HepG2 (cell line): Measurements from ENCODE around the gene ST3GAL4. TPM values are rescaled to one million over a fixed set of nuclear protein-coding genes. Genes with fewer than 3 reads are reported as not detected.

ENCODE experiments used
- ATAC-seq: fragments of 200-7000 bp; cut with Tn5 transposase; 3 replicates; pipeline ENCODE4 v1.9.1; 2020; ENCODE audit warnings: mild to moderate bottlenecking, moderate library complexity
- BruUV-seq: library from RNA; stranded (reverse); fragments of 400-500 nt; replicated peaks from 2 replicates; lab custom pipeline; 2021; lab: Mats Ljungman, UMichigan
- CTCF ChIA-PET: fragments of 300-600 bp; formaldehyde crosslinking; extraction: SDS; loops from one replicate; lab custom pipeline; 2021; ENCODE audit warnings: low total read pairs, inconsistent platforms, low intra/inter-chr PET ratio; lab: Yijun Ruan, JAX
- POLR2A ChIA-PET: fragments of 350-600 bp; sonication (Branson Sonifier 250); formaldehyde crosslinking; loops from one replicate; lab custom pipeline; 2020; ENCODE audit warnings: antibody characterized with exemption, inconsistent platforms; lab: Yijun Ruan, JAX
- DNase-seq: peaks from one replicate; pipeline ENCODE4 v3.0.0-alpha.2; 2015; ENCODE audit warnings: low spot score
- FAIRE-seq: peaks from 3 replicates; lab custom pipeline; 2011; peaks lifted over from hg19 to GRCh38; lab: Jason Lieb, UNC
- H2AFZ ChIP-seq: one replicate; pipeline ENCODE4 v1.6.1; 2011; ENCODE audit warnings: low read length, inconsistent platforms
- H3K27ac ChIP-seq: fragments of 300-600 bp; 3 replicates; pipeline ENCODE4 v1.8.0; 2011; ENCODE audit warnings: mixed run types, mild to moderate bottlenecking, mixed read lengths, low read length, inconsistent platforms; ENCODE audit not compliant: insufficient read depth; ENCODE audit errors: extremely low read length
- H3K27me3 ChIP-seq, 2 experiments: fragments of 200-600 bp in 1 of 2; 2 replicates in 1 of 2; 3 replicates in 1 of 2; pipeline versions ENCODE4 v1.6.0 to v1.8.0; 2011; ENCODE audit warnings: low read length in 2 of 2, mild to moderate bottlenecking in 2 of 2, moderate library complexity in 2 of 2, inconsistent platforms in 1 of 2; ENCODE audit not compliant: insufficient read depth in 2 of 2, control insufficient read depth in 1 of 2
- H3K36me3 ChIP-seq, 2 experiments: fragments of 200-600 bp in 1 of 2; replicated peaks in 1 of 2; 2 replicates in 1 of 2; 3 replicates in 1 of 2; pipeline versions ENCODE4 v1.5.1 to v1.8.0; 2011; ENCODE audit warnings: low read length in 2 of 2, inconsistent platforms in 1 of 2; ENCODE audit not compliant: insufficient read depth in 2 of 2, control insufficient read depth in 1 of 2
- H3K4me1 ChIP-seq: 2 replicates; pipeline ENCODE4 v1.5.1; 2012; ENCODE audit warnings: low read length, inconsistent platforms; ENCODE audit not compliant: insufficient read depth
- H3K4me2 ChIP-seq: 2 replicates; pipeline ENCODE4 v1.6.0; 2011; ENCODE audit warnings: low read depth, low read length, inconsistent platforms
- H3K4me3 ChIP-seq, 3 experiments: fragments of 200-600 bp in 1 of 3; sonication (generic), shearing (Covaris generic) in 1 of 3; replicated peaks in 1 of 3; 2 replicates each; pipeline ENCODE4 v1.5.1; 2011 to 2016; ENCODE audit warnings: low read length in 3 of 3, inconsistent platforms in 2 of 3, low read depth in 2 of 3, mild to moderate bottlenecking in 2 of 3, control low read depth in 1 of 3, mixed read lengths in 1 of 3; ENCODE audit not compliant: insufficient read depth in 1 of 3
- H3K79me2 ChIP-seq: one replicate; pipeline ENCODE4 v1.6.1; 2011; ENCODE audit warnings: low read length, inconsistent platforms; ENCODE audit not compliant: insufficient read depth
- H3K9ac ChIP-seq: 2 replicates; pipeline ENCODE4 v1.6.0; 2011; ENCODE audit warnings: mild to moderate bottlenecking, low read depth, low read length, inconsistent platforms; ENCODE audit not compliant: insufficient read depth
- H3K9me3 ChIP-seq: 2 replicates; pipeline ENCODE4 v1.5.1; 2012; ENCODE audit warnings: mild to moderate bottlenecking, low read length
- H4K20me1 ChIP-seq: 2 replicates; pipeline ENCODE4 v1.6.0; 2011; ENCODE audit warnings: inconsistent platforms, mild to moderate bottlenecking, low read length, moderate library complexity; ENCODE audit not compliant: insufficient read depth
- ATF7 ChIP-seq, 2 experiments: fragments of 450-650 bp in 1 of 2; sonication (generic) in 1 of 2; formaldehyde crosslinking in 1 of 2; IDR thresholded peaks; 2 replicates each; pipeline versions ENCODE4 v1.4.0 to v1.6.1; 2016 to 2020; ENCODE audit warnings: antibody characterized with exemption in 1 of 2, mild to moderate bottlenecking in 1 of 2, missing genetic modification reagents in 1 of 2
- ZBTB7A ChIP-seq: sonication (generic); formaldehyde crosslinking; IDR thresholded peaks from 2 replicates; pipeline ENCODE4 v1.8.0; 2022; ENCODE audit warnings: mild to moderate bottlenecking, missing genetic modification reagents
- WGBS: methylation state at CpG from one replicate; pipeline ENCODE4 v1.1.6; 2017; ENCODE audit warnings: low lambda C conversion rate; 5-methylcytosine and 5-hydroxymethylcytosine counted together
- in situ Hi-C: cut with HindIII; loops from 2 replicates; pipeline ENCODE4 v1.10.0; 2017; ENCODE audit warnings: low pct_unique_long_range_greater_than_20kb; ENCODE audit not compliant: extremely low pct_ligation_motif_present
- intact Hi-C: fragments of 100-400 bp; cut with micrococcal nuclease; formaldehyde crosslinking; loops from one replicate; pipeline ENCODE4 v1.10.0; 2022; ENCODE audit not compliant: unreplicated experiment
- polyA plus RNA-seq, 8 experiments: library from polyadenylated mRNA; depleted of rRNA in 3 of 8; stranded (reverse) in 7 of 8; unstranded in 1 of 8; fragments of >200 nt; fragmentation: Illumina TruSeq in 4 of 8; extraction: Trizol in 4 of 8; gene quantifications; 2 replicates each; pipeline versions ENCODE4 v1.2.1 to v1.2.3, GENCODE V29; 2011 to 2016; ENCODE audit warnings: low read depth in 4 of 8, missing spikeins in 1 of 8, mixed read lengths in 1 of 8; ENCODE audit not compliant: insufficient read depth in 1 of 8
- total RNA-seq, 5 experiments: library from RNA; depleted of rRNA; stranded (reverse); fragments of >200 nt; fragmentation: Illumina TruSeq; extraction: Trizol; gene quantifications; 2 replicates each; pipeline ENCODE4 v1.2.3, GENCODE V29; 2016; ENCODE audit warnings: low read depth in 1 of 5
- TF ChIP-seq, protein P1 (sequence below): sonication (generic); formaldehyde crosslinking; IDR thresholded peaks from 2 replicates; pipeline ENCODE4 v1.4.0; 2020; ENCODE audit warnings: missing genetic modification reagents
- TF ChIP-seq, protein P2 (sequence below): sonication (generic); formaldehyde crosslinking; IDR thresholded peaks from 2 replicates; pipeline ENCODE4; 2020; ENCODE audit warnings: missing genetic modification reagents, mild to moderate bottlenecking, borderline replicate concordance

The ST3GAL4 gene
- total and polyA plus RNA-seq, 2 of the 13 experiments (the other 11 are each of a cell fraction or from before 2014, with no cell fraction given): 9.1 to 13.3 TPM

DNA sequence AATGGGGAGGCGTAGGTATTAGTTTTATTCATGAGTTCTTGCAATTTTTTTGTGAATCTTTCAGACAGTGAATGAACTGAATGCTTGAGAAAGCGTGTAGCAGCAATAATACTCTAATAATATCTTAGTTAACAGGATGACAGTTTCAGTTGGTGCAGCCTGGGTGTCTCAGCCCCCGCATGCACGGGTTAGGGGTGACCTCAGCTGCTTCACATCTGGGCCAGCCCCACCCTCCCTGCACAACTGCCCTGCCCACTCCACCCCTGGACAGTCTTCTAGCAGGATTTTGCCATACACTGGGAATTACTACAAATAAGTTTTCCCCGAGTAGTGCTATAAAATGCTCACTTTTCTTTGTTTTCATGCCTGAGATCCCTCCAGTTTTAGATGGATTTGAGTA, 83.2 kb downstream of the ST3GAL4 start:
- WGBS: 18% methylated on average over 4 of the region's 5 CpGs
- Histone ChIP-seq H2AFZ (no peak overlapping the region), H3K4me3 (no peak overlapping the region), H4K20me1 (no peaks in the 10 kb centered on the region), H3K9me3 (no peaks in the 10 kb centered on the region), H3K27ac (no peak overlapping the region), H3K36me3 (no peaks in the 10 kb centered on the region), H3K79me2 (no peaks in the 10 kb centered on the region), H3K4me1 (peaks cover 6% of the 10 kb centered on the region; the same call in 1 of the 2 replicates), H3K9ac (no peak overlapping the region), H3K27me3 (peaks cover 0 to 19% of the 10 kb centered on the region in 2 experiments; a peak in 2 of 5 replicates), H3K4me2 (no peak overlapping the region)
- in situ Hi-C loops (loop anchor here (10.0 to 25.0 kb wide), 2 partner anchors 906 to 1724 kb away; no protein-coding TSS in a partner anchor), intact Hi-C loops (no loop called here)
- ChIA-PET CTCF (no interaction called here), POLR2A (no interaction called here)
- no TSS peak for BruUV-seq
- FAIRE-seq (no peak), ATAC-seq (no peak), DNase-seq (no peak)
- TF ChIP-seq, protein P1, sequence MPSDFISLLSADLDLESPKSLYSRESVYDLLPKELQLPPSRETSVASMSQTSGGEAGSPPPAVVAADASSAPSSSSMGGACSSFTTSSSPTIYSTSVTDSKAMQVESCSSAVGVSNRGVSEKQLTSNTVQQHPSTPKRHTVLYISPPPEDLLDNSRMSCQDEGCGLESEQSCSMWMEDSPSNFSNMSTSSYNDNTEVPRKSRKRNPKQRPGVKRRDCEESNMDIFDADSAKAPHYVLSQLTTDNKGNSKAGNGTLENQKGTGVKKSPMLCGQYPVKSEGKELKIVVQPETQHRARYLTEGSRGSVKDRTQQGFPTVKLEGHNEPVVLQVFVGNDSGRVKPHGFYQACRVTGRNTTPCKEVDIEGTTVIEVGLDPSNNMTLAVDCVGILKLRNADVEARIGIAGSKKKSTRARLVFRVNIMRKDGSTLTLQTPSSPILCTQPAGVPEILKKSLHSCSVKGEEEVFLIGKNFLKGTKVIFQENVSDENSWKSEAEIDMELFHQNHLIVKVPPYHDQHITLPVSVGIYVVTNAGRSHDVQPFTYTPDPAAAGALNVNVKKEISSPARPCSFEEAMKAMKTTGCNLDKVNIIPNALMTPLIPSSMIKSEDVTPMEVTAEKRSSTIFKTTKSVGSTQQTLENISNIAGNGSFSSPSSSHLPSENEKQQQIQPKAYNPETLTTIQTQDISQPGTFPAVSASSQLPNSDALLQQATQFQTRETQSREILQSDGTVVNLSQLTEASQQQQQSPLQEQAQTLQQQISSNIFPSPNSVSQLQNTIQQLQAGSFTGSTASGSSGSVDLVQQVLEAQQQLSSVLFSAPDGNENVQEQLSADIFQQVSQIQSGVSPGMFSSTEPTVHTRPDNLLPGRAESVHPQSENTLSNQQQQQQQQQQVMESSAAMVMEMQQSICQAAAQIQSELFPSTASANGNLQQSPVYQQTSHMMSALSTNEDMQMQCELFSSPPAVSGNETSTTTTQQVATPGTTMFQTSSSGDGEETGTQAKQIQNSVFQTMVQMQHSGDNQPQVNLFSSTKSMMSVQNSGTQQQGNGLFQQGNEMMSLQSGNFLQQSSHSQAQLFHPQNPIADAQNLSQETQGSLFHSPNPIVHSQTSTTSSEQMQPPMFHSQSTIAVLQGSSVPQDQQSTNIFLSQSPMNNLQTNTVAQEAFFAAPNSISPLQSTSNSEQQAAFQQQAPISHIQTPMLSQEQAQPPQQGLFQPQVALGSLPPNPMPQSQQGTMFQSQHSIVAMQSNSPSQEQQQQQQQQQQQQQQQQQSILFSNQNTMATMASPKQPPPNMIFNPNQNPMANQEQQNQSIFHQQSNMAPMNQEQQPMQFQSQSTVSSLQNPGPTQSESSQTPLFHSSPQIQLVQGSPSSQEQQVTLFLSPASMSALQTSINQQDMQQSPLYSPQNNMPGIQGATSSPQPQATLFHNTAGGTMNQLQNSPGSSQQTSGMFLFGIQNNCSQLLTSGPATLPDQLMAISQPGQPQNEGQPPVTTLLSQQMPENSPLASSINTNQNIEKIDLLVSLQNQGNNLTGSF: no peak

DNA sequence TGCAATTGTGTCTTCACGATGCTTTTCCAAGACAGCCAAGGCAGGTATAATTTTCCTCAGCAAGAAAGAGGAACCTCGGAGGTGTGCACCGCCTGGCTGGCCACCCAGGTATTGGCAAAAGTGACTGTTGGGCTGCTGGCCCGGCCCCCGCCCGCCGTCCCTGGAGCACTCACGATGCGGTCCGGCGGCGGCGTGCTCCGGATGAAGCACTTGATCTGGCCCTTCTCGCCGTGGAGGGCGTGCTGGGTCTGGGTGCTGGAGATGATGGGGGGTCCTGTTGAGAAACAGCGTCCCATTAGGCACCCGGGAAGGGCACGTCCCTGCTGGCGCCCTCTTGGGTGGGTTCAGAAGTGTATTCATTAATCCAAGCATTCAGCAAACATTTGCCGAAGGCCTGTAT, 84.8 kb downstream of the ST3GAL4 start:
- no peak overlapping the region for H3K4me2 ChIP-seq
- TF ChIP-seq, protein P2, sequence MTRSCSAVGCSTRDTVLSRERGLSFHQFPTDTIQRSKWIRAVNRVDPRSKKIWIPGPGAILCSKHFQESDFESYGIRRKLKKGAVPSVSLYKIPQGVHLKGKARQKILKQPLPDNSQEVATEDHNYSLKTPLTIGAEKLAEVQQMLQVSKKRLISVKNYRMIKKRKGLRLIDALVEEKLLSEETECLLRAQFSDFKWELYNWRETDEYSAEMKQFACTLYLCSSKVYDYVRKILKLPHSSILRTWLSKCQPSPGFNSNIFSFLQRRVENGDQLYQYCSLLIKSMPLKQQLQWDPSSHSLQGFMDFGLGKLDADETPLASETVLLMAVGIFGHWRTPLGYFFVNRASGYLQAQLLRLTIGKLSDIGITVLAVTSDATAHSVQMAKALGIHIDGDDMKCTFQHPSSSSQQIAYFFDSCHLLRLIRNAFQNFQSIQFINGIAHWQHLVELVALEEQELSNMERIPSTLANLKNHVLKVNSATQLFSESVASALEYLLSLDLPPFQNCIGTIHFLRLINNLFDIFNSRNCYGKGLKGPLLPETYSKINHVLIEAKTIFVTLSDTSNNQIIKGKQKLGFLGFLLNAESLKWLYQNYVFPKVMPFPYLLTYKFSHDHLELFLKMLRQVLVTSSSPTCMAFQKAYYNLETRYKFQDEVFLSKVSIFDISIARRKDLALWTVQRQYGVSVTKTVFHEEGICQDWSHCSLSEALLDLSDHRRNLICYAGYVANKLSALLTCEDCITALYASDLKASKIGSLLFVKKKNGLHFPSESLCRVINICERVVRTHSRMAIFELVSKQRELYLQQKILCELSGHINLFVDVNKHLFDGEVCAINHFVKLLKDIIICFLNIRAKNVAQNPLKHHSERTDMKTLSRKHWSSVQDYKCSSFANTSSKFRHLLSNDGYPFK (CRISPR knock-in tag): no peak
- no peak for TF ChIP-seq ATF7 (IDR thresholded peaks at IDR 0.05)
- TF ChIP-seq ATF7 (CRISPR knock-in tag; IDR thresholded peaks at IDR 0.05): no peak
- no peak for TF ChIP-seq ZBTB7A (CRISPR knock-in tag)
- no TSS peak for BruUV-seq
- DNase-seq (no peak), ATAC-seq (no peak), FAIRE-seq (no peak)
- 53% methylated on average over 21 of the region's 22 CpGs for WGBS
- in situ Hi-C loops: loop anchor here (10.0 to 25.0 kb wide), 3 partner anchors 165 to 1722 kb away; no protein-coding TSS in a partner anchor
- no peak overlapping the region for H3K9ac ChIP-seq
- peaks cover 0 to 22% of the 10 kb centered on the region in 2 experiments; a peak in 2 of 5 replicates for H3K27me3 ChIP-seq
- no peak overlapping the region for H2AFZ ChIP-seq
- H3K4me1 ChIP-seq: peaks cover 6% of the 10 kb centered on the region; the same call in 1 of the 2 replicates
- POLR2A ChIA-PET: interaction anchor here (1.0 kb wide), 1 partner anchor 41 kb away, joined by 3 read pairs; no protein-coding TSS in a partner anchor
- no peaks in the 10 kb centered on the region for H4K20me1 ChIP-seq
- H3K36me3 ChIP-seq: no peaks in the 10 kb centered on the region
- no peak overlapping the region for H3K4me3 ChIP-seq
- intact Hi-C loops: loop anchor here (10.0 kb wide), 1 partner anchor 165 kb away; no protein-coding TSS in a partner anchor
- CTCF ChIA-PET: interaction anchor here (0.6 to 3.2 kb wide), 4 partner anchors 13 to 905 kb away, joined by 3 to 19 read pairs (median 10); no protein-coding TSS in a partner anchor
- no peak overlapping the region for H3K27ac ChIP-seq
- no peaks in the 10 kb centered on the region for H3K79me2 ChIP-seq
- no peaks in the 10 kb centered on the region for H3K9me3 ChIP-seq
